Neural progenitor cell (in vitro differentiated cells): ENCODE data around the gene AQP6. TPM values are rescaled to one million over a fixed set of nuclear protein-coding genes. Genes with fewer than 3 reads are reported as not detected.

Experiments
- DNase-seq: peaks from one replicate; pipeline ENCODE4 v3.0.0-alpha.2; 2016; ENCODE audit warnings: low spot score
- H2AFZ ChIP-seq: fragments of 200-600 bp; sonication (generic); replicated peaks from 2 replicates; pipeline ENCODE4 v1.6.1; 2016; ENCODE audit warnings: antibody characterized with exemption
- H3F3A ChIP-seq: fragments of 200-600 bp; sonication (generic); 2 replicates; pipeline ENCODE4 v1.6.1; 2016; ENCODE audit warnings: antibody characterized with exemption, low read depth
- H3K27ac ChIP-seq: fragments of 200-600 bp; sonication (generic); 2 replicates; pipeline ENCODE4 v1.5.1; 2016; ENCODE audit warnings: mild to moderate bottlenecking
- H3K27me3 ChIP-seq: fragments of 200-600 bp; sonication (generic); 2 replicates; pipeline ENCODE4 v1.6.1; 2016; ENCODE audit warnings: mild to moderate bottlenecking, moderate library complexity
- H3K36me3 ChIP-seq: fragments of 200-600 bp; sonication (generic); 2 replicates; pipeline ENCODE4 v1.5.1; 2016
- H3K4me1 ChIP-seq: fragments of 200-600 bp; sonication (generic); 2 replicates; pipeline ENCODE4 v1.6.1; 2016; ENCODE audit warnings: mixed run types
- H3K4me2 ChIP-seq: fragments of 200-600 bp; sonication (generic); 2 replicates; pipeline ENCODE4 v1.6.1; 2016
- H3K4me3 ChIP-seq: fragments of 200-600 bp; sonication (generic); 2 replicates; pipeline ENCODE4 v1.5.1; 2016
- H3K79me2 ChIP-seq: fragments of 200-600 bp; sonication (generic); 2 replicates; pipeline ENCODE4 v1.6.1; 2016; ENCODE audit warnings: low read depth
- H3K9ac ChIP-seq: fragments of 200-600 bp; sonication (generic); 2 replicates; pipeline ENCODE4 v1.6.1; 2016
- H3K9me3 ChIP-seq: fragments of 200-600 bp; sonication (generic); 2 replicates; pipeline ENCODE4 v1.5.1; 2016; ENCODE audit warnings: low read depth
- H4K20me1 ChIP-seq: fragments of 200-600 bp; sonication (generic); 2 replicates; pipeline ENCODE4 v1.6.1; 2016; ENCODE audit warnings: low read depth
- H3K27ac Mint-ChIP-seq: 3 replicates; pipeline ENCODE4 v1.8.0; 2021; ENCODE audit warnings: mixed read lengths
- H3K27me3 Mint-ChIP-seq: 2 replicates; pipeline ENCODE4 v1.8.0; 2022; ENCODE audit warnings: low read depth, mild to moderate bottlenecking, inconsistent platforms, moderate library complexity, mixed read lengths; ENCODE audit not compliant: insufficient read depth
- H3K36me3 Mint-ChIP-seq: 3 replicates; pipeline ENCODE4 v1.8.0; 2021; ENCODE audit warnings: mixed read lengths
- H3K4me1 Mint-ChIP-seq: 3 replicates; pipeline ENCODE4 v1.8.0; 2021; ENCODE audit warnings: mixed read lengths
- H3K4me3 Mint-ChIP-seq: 3 replicates; pipeline ENCODE4 v1.8.0; 2021; ENCODE audit warnings: mild to moderate bottlenecking, moderate library complexity, mixed read lengths
- H3K9me3 Mint-ChIP-seq: 3 replicates; pipeline ENCODE4 v1.8.0; 2020; ENCODE audit warnings: mixed read lengths
- EZH2 ChIP-seq: fragments of 200-600 bp; sonication (generic); IDR thresholded peaks from 2 replicates; pipeline ENCODE4 v1.6.1; 2017; ENCODE audit warnings: antibody characterized with exemption, mild to moderate bottlenecking, moderate library complexity
- EZH2phosphoT487 ChIP-seq: fragments of 200-600 bp; sonication (generic); IDR thresholded peaks from 2 replicates; pipeline ENCODE4 v1.6.1; 2017; ENCODE audit warnings: antibody characterized with exemption
- total RNA-seq: library from RNA; depleted of rRNA; stranded (reverse); fragments of >200 nt; gene quantifications from 2 replicates; pipeline ENCODE4 v1.2.3, GENCODE V29; 2015; ENCODE audit warnings: low replicate concordance
- TF ChIP-seq, protein P1 (sequence below): fragments of 200-600 bp; sonication (generic); IDR thresholded peaks from 2 replicates; pipeline ENCODE4 v1.5.1; 2017; ENCODE audit warnings: antibody characterized with exemption, mild to moderate bottlenecking

AQP6 gene
- total RNA-seq, 1 donor from 2014 or later, result not detected

DNA sequence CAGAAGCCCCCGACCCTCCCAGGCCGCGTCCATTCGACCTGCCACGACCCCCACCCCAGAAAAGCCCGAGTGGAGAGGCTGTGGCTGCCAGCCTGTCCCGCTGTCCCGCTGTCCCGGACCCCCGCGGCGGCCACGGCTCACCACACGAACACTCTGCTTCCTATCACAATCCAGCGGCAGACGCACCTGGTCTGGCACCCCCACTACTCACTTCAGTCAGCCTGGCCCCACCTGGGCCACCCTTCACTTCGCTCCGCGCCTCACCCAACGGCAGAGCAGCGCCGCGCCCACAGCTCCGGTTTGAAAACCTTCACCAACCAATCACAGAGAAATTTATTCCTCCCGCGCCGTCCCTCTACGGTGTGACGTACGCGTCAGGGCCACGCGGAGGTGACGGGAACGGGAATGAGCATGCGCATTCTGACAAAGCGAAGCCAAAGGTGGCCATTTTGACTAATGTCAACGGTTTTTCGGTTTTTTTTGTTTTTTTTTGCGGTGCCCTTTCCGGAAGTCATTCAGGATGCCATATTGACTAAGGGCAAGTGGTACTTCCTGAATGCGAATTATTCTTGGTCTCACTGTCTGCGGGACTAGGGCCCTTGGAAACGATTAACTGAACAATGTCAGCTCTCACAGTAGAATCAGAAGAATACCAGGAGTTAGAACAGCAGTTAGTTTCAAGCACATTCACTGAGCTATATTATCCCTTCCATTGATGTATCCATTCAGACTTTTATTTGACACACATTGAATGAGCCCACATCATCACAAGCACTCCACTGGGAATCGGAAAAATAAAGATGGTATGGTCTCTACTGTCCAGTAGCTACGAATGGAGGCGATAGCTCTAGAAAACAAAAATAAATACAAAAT lies 52.7 kb downstream of the AQP6 start, which contains the start of gene RACGAP1:
TSS of gene RACGAP1 (minus strand) at position 308 of the 873 bp plus-strand sequence. CDS start 8,779 bp downstream, outside the sequence.
- Histone ChIP-seq H3K9me3 (no peaks in the 10 kb centered on the region), H2AFZ (peak within 1 kb of the TSS; percentile 70), H3K4me2 (peak within 1 kb of the TSS; percentile 87), H4K20me1 (peaks cover 34% of the 10 kb centered on the region), H3K27ac (no peak within 1 kb of the TSS), H3K36me3 (no peaks in the 10 kb centered on the region), H3K27me3 (no peaks in the 10 kb centered on the region), H3K79me2 (peaks cover 49% of the 10 kb centered on the region), H3F3A (peaks cover 14% of the 10 kb centered on the region), H3K4me3 (peak within 1 kb of the TSS; percentile 97), H3K9ac (peak within 1 kb of the TSS; percentile 57), H3K4me1 (peaks cover 7% of the 10 kb centered on the region)
- TF ChIP-seq EZH2 (no peak), EZH2phosphoT487 (no peak)
- TF ChIP-seq, protein P1, sequence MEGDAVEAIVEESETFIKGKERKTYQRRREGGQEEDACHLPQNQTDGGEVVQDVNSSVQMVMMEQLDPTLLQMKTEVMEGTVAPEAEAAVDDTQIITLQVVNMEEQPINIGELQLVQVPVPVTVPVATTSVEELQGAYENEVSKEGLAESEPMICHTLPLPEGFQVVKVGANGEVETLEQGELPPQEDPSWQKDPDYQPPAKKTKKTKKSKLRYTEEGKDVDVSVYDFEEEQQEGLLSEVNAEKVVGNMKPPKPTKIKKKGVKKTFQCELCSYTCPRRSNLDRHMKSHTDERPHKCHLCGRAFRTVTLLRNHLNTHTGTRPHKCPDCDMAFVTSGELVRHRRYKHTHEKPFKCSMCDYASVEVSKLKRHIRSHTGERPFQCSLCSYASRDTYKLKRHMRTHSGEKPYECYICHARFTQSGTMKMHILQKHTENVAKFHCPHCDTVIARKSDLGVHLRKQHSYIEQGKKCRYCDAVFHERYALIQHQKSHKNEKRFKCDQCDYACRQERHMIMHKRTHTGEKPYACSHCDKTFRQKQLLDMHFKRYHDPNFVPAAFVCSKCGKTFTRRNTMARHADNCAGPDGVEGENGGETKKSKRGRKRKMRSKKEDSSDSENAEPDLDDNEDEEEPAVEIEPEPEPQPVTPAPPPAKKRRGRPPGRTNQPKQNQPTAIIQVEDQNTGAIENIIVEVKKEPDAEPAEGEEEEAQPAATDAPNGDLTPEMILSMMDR, result no peak
- Mint-ChIP-seq H3K9me3 (no peaks in the 10 kb centered on the region), H3K27me3 (peaks cover 2% of the 10 kb centered on the region), H3K4me3 (peak within 1 kb of the TSS; percentile 99), H3K4me1 (peaks cover 33% of the 10 kb centered on the region), H3K27ac (peak within 1 kb of the TSS; percentile 99), H3K36me3 (peaks cover 11% of the 10 kb centered on the region)
- peak; percentile 99 for DNase-seq

DNA sequence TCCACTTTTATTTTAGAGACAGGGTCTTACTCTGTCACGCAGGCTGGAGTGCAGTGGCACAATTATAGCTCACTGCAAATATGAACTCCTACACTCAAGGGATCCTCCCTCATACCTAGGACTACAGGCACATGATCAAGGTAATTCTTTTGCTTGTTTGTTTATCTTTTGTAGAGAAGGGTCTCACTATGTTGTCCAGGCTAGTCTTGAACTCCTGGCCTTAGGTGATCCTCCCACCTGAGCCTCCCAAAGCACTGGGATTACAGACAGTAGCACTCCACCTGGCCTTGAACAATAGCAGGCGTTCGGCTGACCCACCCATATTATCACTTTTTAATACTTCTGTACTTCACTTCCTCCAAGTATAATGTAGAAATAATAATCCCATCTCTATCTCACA lies 53.9 kb downstream of the AQP6 start:
- Histone ChIP-seq H3K79me2 (peaks cover 36% of the 10 kb centered on the region), H3K4me3 (no peak overlapping the region), H3K4me1 (peaks cover 7% of the 10 kb centered on the region), H3K36me3 (no peaks in the 10 kb centered on the region), H3K4me2 (no peak overlapping the region), H3K27me3 (peaks cover 3% of the 10 kb centered on the region), H3K27ac (no peak overlapping the region), H3K9ac (no peak overlapping the region), H3K9me3 (no peaks in the 10 kb centered on the region), H4K20me1 (peaks cover 22% of the 10 kb centered on the region), H3F3A (peaks cover 14% of the 10 kb centered on the region), H2AFZ (no peak overlapping the region)
- DNase-seq, result no peak
- peaks cover 2% of the 10 kb centered on the region for H3K27me3 Mint-ChIP-seq
- no peak overlapping the region for H3K27ac Mint-ChIP-seq
- no peak for TF ChIP-seq EZH2phosphoT487
- TF ChIP-seq, protein P1, result no peak
- TF ChIP-seq EZH2, result no peak
- H3K4me3 Mint-ChIP-seq, result no peak overlapping the region
- H3K4me1 Mint-ChIP-seq, result peaks cover 25% of the 10 kb centered on the region
- no peaks in the 10 kb centered on the region for H3K9me3 Mint-ChIP-seq
- peaks cover 8% of the 10 kb centered on the region for H3K36me3 Mint-ChIP-seq

Other genes with a start within 250 kb of the AQP6 start
- 256 and 318 TPM in 2 replicates for gene TMBIM6, start 231.4 kb upstream of the AQP6 start, total RNA-seq
- gene NCKAP5L, start 144.5 kb upstream of the AQP6 start, total RNA-seq, result 5.6 and 19.0 TPM in 2 replicates
- 3.8 and 5.3 TPM in 2 replicates for gene BCDIN3D, start 129.8 kb upstream of the AQP6 start, total RNA-seq
- gene FAIM2, start 69.0 kb upstream of the AQP6 start, total RNA-seq, result 0.39 and 1.2 TPM in 2 replicates
- gene AQP2, start 22.2 kb upstream of the AQP6 start, total RNA-seq, result not detected in 2 replicates
- 0.09 TPM in 1 of 2 replicates, not detected in the other for gene AQP5, start 11.1 kb upstream of the AQP6 start, total RNA-seq
- 121 and 149 TPM in 2 replicates for gene RACGAP1, start 52.5 kb downstream of the AQP6 start, total RNA-seq
- gene ASIC1, start 84.6 kb downstream of the AQP6 start, total RNA-seq, result 2.5 and 5.6 TPM in 2 replicates
- gene SMARCD1, start 112.4 kb downstream of the AQP6 start, total RNA-seq, result 121 and 209 TPM in 2 replicates
- gene GPD1, start 131.1 kb downstream of the AQP6 start, total RNA-seq, result 1.4 TPM in 1 of 2 replicates, not detected in the other
- gene COX14, start 139.3 kb downstream of the AQP6 start, total RNA-seq, result 15.3 and 22.7 TPM in 2 replicates
- 44.2 and 48.0 TPM in 2 replicates for gene CERS5, start 194.4 kb downstream of the AQP6 start, total RNA-seq